Esophagus squamous epithelium (tissue), 4 donors: ENCODE data around the gene FAM171A2.
"Not testable (repeated sequence)": the region's sequence is repeated elsewhere in the genome, so short reads cannot be mapped to it uniquely, and the experiment has no call there.

Experiments used
- CTCF ChIP-seq, 6 experiments: fragments of 450-650 bp in 4 of 6; fragments of 200-600 bp in 2 of 6; sonication (generic) in 2 of 6; IDR thresholded peaks; one replicate each; pipeline ENCODE4 v1.5.1; 2016 to 2019; ENCODE audit warnings: antibody characterized with exemption in 6 of 6, mild to moderate bottlenecking in 4 of 6, moderate library complexity in 4 of 6
- POLR2A ChIP-seq, 4 donors: fragments of 450-650 bp; IDR thresholded peaks; one replicate each; pipeline ENCODE4 v1.6.1; 2017; ENCODE audit warnings: antibody characterized with exemption in 4 of 4, mild to moderate bottlenecking in 4 of 4, moderate library complexity in 3 of 4

DNA sequence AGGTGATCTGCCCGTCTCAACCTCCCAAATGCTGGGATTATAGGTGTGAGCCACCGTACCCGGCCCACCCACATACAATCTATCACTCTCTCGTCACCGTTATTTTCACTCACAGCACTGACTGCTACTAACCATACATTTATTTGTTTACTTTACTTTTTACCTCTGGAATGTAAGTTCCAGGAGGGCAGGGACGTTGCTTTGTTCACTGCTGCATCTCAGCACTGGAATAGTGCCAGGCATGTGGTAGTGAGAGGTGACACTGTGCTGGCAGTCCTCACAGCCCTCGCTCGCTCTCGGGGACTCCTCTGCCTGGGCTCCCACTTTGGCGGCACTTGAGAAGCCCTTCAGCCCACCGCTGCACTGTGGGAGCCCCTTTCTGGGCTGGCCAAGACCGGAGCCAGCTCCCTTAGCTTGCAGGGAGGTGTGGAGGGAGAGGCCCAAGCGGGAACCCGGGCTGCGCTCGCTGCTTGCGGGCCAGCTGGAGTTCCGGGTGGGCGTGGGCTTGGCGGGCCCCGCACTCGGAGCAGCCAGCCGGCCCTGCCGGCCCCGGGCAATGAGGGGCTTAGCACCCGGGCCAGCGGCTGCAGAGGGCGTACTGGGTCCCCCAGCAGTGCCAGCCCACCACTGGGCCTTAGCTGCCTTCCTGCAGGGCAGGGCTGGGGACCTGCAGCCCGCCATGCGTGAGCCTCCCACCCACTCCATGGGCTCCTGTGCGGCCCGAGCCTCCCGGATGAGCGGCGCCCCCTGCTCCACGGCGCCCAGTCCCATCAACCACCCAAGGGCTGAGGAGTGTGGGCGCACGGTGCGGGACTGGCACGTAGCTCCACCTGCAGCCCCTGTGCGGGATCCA, 5.0 kb upstream of the FAM171A2 start:
- not testable (repeated sequence) for TF ChIP-seq CTCF, POLR2A (IDR thresholded peaks at IDR 0.05)
